HCT116 (cell line): ENCODE data around the gene DOCK2. TPM values are rescaled to one million over a fixed set of nuclear protein-coding genes. Genes with fewer than 3 reads are reported as not detected.

Experiments
- ATAC-seq: fragments of 200-7000 bp; cut with Tn5 transposase; 2 replicates; pipeline ENCODE4 v1.9.1; 2020; ENCODE audit warnings: mild to moderate bottlenecking, moderate library complexity
- BruUV-seq: library from RNA; stranded (reverse); fragments of 400-500 nt; replicated peaks from 2 replicates; lab custom pipeline; 2021; lab: Mats Ljungman, UMichigan
- CTCF ChIA-PET: fragments of 300-600 bp; sonication (Branson Sonifier 250); formaldehyde crosslinking; loops from one replicate; lab custom pipeline; 2021; ENCODE audit warnings: antibody characterized with exemption; lab: Charles Lee
- POLR2A ChIA-PET: fragments of 300-600, 350-600 bp; sonication (Branson Sonifier 250); formaldehyde crosslinking; loops from one replicate; lab custom pipeline; 2021; ENCODE audit warnings: antibody characterized with exemption; lab: Charles Lee
- RAD21 ChIA-PET, 2 experiments: fragments of 300-600 bp; sonication (Branson Sonifier 250); formaldehyde crosslinking; loops; one replicate each; lab custom pipeline; 2023; ENCODE audit warnings: low total read pairs in 2 of 2; ENCODE audit not compliant: uncharacterized antibody in 2 of 2, unreplicated experiment in 2 of 2, low non-redundant PET in 1 of 2; lab: Charles Lee
- DNase-seq: peaks from one replicate; pipeline ENCODE4 v3.0.0-alpha.2; 2010; ENCODE audit warnings: low read depth, low spot score
- H2AFZ ChIP-seq: fragments of 200-600 bp; shearing (Covaris generic), sonication (generic); 2 replicates; pipeline ENCODE4 v1.6.1; 2017; ENCODE audit warnings: low read depth, mixed run types, mixed read lengths, antibody characterized with exemption, low read length; ENCODE audit not compliant: poor library complexity, severe bottlenecking
- H3K27ac ChIP-seq: 2 replicates; pipeline ENCODE4 v1.5.1; 2012; ENCODE audit warnings: low read depth, low read length
- H3K27me3 ChIP-seq: fragments of 200-600 bp; sonication (generic); 2 replicates; pipeline ENCODE4 v1.6.1; 2016; ENCODE audit warnings: mixed run types, low read length, mixed read lengths; ENCODE audit not compliant: insufficient read depth
- H3K36me3 ChIP-seq, 2 experiments: fragments of 200-500 bp in 1 of 2; fragments of 200-600 bp in 1 of 2; sonication (Bioruptor generic) in 1 of 2; sonication (generic) in 1 of 2; 2 replicates each; pipeline versions ENCODE4 v1.5.1 to v1.6.1; 2014 to 2016; ENCODE audit warnings: low read length in 2 of 2, inconsistent platforms in 1 of 2, mixed read lengths in 1 of 2, mixed run types in 1 of 2; ENCODE audit not compliant: insufficient read depth in 2 of 2, control insufficient read depth in 1 of 2
- H3K4me1 ChIP-seq, 2 experiments: fragments of 200-600 bp in 1 of 2; sonication (generic) in 1 of 2; 2 replicates each; pipeline versions ENCODE4 v1.5.1 to v1.6.1; 2012 to 2017; ENCODE audit warnings: low read length in 2 of 2, inconsistent platforms in 1 of 2, mild to moderate bottlenecking in 1 of 2, mixed read lengths in 1 of 2, mixed run types in 1 of 2, moderate library complexity in 1 of 2; ENCODE audit not compliant: insufficient read depth in 2 of 2, control insufficient read depth in 1 of 2
- H3K4me2 ChIP-seq: fragments of 200-600 bp; sonication (generic); 2 replicates; pipeline ENCODE4 v1.6.1; 2017; ENCODE audit warnings: mixed run types, low read length, mixed read lengths
- H3K4me3 ChIP-seq, 2 experiments: fragments of 200-600 bp in 1 of 2; sonication (generic) in 1 of 2; replicated peaks in 1 of 2; 2 replicates each; pipeline ENCODE4 v1.5.1; 2011 to 2016; ENCODE audit warnings: low read length in 2 of 2, control low read depth in 1 of 2, low read depth in 1 of 2, mild to moderate bottlenecking in 1 of 2, mixed read lengths in 1 of 2, mixed run types in 1 of 2
- H3K79me2 ChIP-seq: fragments of 200-600 bp; sonication (generic); 2 replicates; pipeline ENCODE4 v1.6.1; 2017; ENCODE audit warnings: mild to moderate bottlenecking, mixed run types, low read length, moderate library complexity, mixed read lengths; ENCODE audit not compliant: insufficient read depth
- H3K9ac ChIP-seq: fragments of 200-600 bp; sonication (generic); 2 replicates; pipeline ENCODE4 v1.6.1; 2016; ENCODE audit warnings: low read length, mixed read lengths
- H3K9me2 ChIP-seq: fragments of 200-600 bp; sonication (generic), shearing (Covaris generic); 2 replicates; pipeline ENCODE4 v1.6.1; 2017; ENCODE audit warnings: mixed run types, mild to moderate bottlenecking, moderate library complexity; ENCODE audit not compliant: insufficient read depth
- H3K9me3 ChIP-seq, 2 experiments: fragments of 200-500 bp in 1 of 2; fragments of 200-600 bp in 1 of 2; sonication (Bioruptor generic) in 1 of 2; sonication (generic) in 1 of 2; 2 replicates each; pipeline ENCODE4 v1.6.1; 2014 to 2017; ENCODE audit warnings: low read length in 2 of 2, mixed read lengths in 2 of 2, inconsistent platforms in 1 of 2, low read depth in 1 of 2, mild to moderate bottlenecking in 1 of 2, mixed run types in 1 of 2, moderate library complexity in 1 of 2; ENCODE audit not compliant: control insufficient read depth in 1 of 2, insufficient read depth in 1 of 2
- H4K20me1 ChIP-seq: fragments of 200-600 bp; sonication (generic), shearing (Covaris generic); 2 replicates; pipeline ENCODE4 v1.6.1; 2017; ENCODE audit warnings: mixed run types, mild to moderate bottlenecking, moderate library complexity; ENCODE audit not compliant: insufficient read depth
- ATF3 ChIP-seq: IDR thresholded peaks from 2 replicates; pipeline ENCODE4 v1.6.1; 2012
- FOSL1 ChIP-seq: IDR thresholded peaks from 2 replicates; pipeline ENCODE4 v1.6.1; 2012; ENCODE audit warnings: low read depth
- JUND ChIP-seq: IDR thresholded peaks from 2 replicates; pipeline ENCODE4 v1.6.1; 2012
- MAX ChIP-seq: IDR thresholded peaks from 2 replicates; pipeline ENCODE4 v1.6.1; 2012
- ZNF274 ChIP-seq: fragments of 200-500 bp; sonication (Bioruptor generic); IDR thresholded peaks from 2 replicates; pipeline ENCODE4 v1.6.1; 2014; ENCODE audit warnings: mild to moderate bottlenecking, low read depth, low read length, inconsistent platforms
- intact Hi-C: fragments of 100-400 bp; cut with micrococcal nuclease; formaldehyde crosslinking; loops from 2 replicates; pipeline ENCODE4 v1.10.0; 2022
- total RNA-seq: library from RNA; stranded (reverse); gene quantifications from one replicate; pipeline ENCODE4 v1.2.1, GENCODE V29; 2021; ENCODE audit not compliant: unreplicated experiment

DOCK2 gene
- total RNA-seq, 1 experiment from 2014 or later, result 0.89 TPM

DNA sequence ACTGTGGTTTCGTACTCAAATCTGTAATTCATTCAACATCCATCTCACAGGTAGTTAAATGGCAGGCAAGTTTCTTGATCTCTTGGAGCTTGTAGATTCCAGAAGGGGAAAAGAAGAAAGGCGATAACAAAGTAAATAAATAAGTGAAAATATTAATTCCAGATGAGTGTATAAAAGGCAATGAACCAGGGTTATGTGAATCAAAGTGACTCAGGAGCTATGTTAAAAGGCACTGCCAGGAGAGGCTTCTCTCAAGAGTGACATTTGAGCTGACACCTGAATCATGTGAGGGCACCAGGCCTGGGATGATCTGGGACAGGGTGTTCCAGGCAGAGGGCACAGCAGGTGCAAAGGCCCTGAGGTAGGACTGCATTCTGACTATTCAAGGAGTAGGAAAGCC, 45.0 kb downstream of the DOCK2 start:
- no peak for DNase-seq
- RAD21 ChIA-PET, result interaction anchor here in 1 of 2 experiments (0.5 kb wide), 1 partner anchor 1648 kb away, joined by 3 read pairs; no protein-coding TSS in a partner anchor
- no peak overlapping the region for H3K9ac ChIP-seq
- intact Hi-C loops, result no loop called here
- H2AFZ ChIP-seq, result no peak overlapping the region
- no peak overlapping the region for H3K4me3 ChIP-seq
- H3K36me3 ChIP-seq, result no peaks in the 10 kb centered on the region
- H4K20me1 ChIP-seq, result no peaks in the 10 kb centered on the region
- no peaks in the 10 kb centered on the region for H3K9me2 ChIP-seq
- POLR2A ChIA-PET, result no interaction called here
- no TSS peak for BruUV-seq
- H3K27ac ChIP-seq, result no peak overlapping the region
- H3K4me2 ChIP-seq, result no peak overlapping the region
- no peaks in the 10 kb centered on the region for H3K79me2 ChIP-seq
- no peaks in the 10 kb centered on the region for H3K9me3 ChIP-seq
- CTCF ChIA-PET, result no interaction called here
- no peak for ATAC-seq
- TF ChIP-seq JUND (no peak), MAX (no peak), ZNF274 (no peak)
- 0 out of 2 replicates have a peak, but pooled peaks cover 3% of the 10 kb centered on the region for H3K27me3 ChIP-seq
- H3K4me1 ChIP-seq, result no peaks in the 10 kb centered on the region

DNA sequence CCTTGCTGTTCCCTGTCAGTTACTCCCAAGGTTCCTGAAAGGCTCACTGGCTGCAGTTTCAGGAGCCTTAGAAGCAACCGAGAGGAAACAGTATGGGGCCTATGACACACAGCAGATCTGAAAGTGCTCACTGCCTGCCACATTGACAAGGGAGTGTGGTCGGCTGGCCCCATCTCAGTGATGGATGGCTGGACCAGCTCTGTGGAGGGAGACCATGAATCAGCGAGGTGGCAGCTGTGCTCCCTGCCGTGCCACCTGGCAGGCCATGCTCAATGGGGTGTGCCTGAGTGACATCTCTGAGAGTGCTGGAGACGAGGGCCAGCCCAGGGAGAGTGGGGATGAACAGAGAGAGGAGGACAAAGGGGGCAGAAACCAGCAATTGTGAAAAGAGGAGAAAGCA, 49.1 kb downstream of the DOCK2 start:
- H3K9me3 ChIP-seq, result no peaks in the 10 kb centered on the region
- no peak overlapping the region for H2AFZ ChIP-seq
- H3K9ac ChIP-seq, result no peak overlapping the region
- H4K20me1 ChIP-seq, result no peaks in the 10 kb centered on the region
- ChIA-PET RAD21 (no interaction called here), POLR2A (no interaction called here)
- no peaks in the 10 kb centered on the region for H3K9me2 ChIP-seq
- ATAC-seq (no peak), DNase-seq (no peak)
- no peaks in the 10 kb centered on the region for H3K36me3 ChIP-seq
- no peaks in the 10 kb centered on the region for H3K4me1 ChIP-seq
- H3K4me3 ChIP-seq, result no peak overlapping the region
- no peak overlapping the region for H3K4me2 ChIP-seq
- H3K27me3 ChIP-seq, result 0 out of 2 replicates have a peak, but pooled peaks cover 7% of the 10 kb centered on the region
- TF ChIP-seq ZNF274 (no peak), ATF3 (no peak), FOSL1 (no peak)
- TF ChIP-seq, all 23 proteins: peak for 0
- CTCF ChIA-PET, result no interaction called here
- BruUV-seq, result no TSS peak
- Histone ChIP-seq H3K79me2 (no peaks in the 10 kb centered on the region), H3K27ac (no peak overlapping the region)
- intact Hi-C loops, result no loop called here
